T-helper 1 cell (primary cell): ENCODE data around the gene ALCAM.
"Not testable (repeated sequence)": the region's sequence is repeated elsewhere in the genome, so short reads cannot be mapped to it uniquely, and the experiment has no call there.

Experiments
- DNase-seq, 5 donors: peaks; one replicate each; pipeline ENCODE4 v3.0.0-alpha.2; 2012 to 2020

ALCAM gene

GRCh38 chr3:105392598-105392997 lies 25.9 kb downstream of the ALCAM start:
- DNase-seq, result not testable (repeated sequence)

- no peak for DNase-seq
These were observed 27.5 kb downstream of the ALCAM start for GRCh38 chr3:105394177-105394576.

GRCh38 chr3:105397974-105398373 lies 31.3 kb downstream of the ALCAM start:
- no peak for DNase-seq

- no peak for DNase-seq
These were observed 31.7 kb downstream of the ALCAM start for GRCh38 chr3:105398437-105398836.

GRCh38 chr3:105399062-105399461 lies 32.4 kb downstream of the ALCAM start:
- no peak for DNase-seq

GRCh38 chr3:105399611-105400010 lies 32.9 kb downstream of the ALCAM start:
- no peak for DNase-seq

- DNase-seq, result no peak
These were observed 34.5 kb downstream of the ALCAM start for GRCh38 chr3:105401254-105401653.

GRCh38 chr3:105401691-105402149 lies 35.0 kb downstream of the ALCAM start:
- DNase-seq, result no peak

GRCh38 chr3:105402287-105402801 lies 35.6 kb downstream of the ALCAM start:
- DNase-seq, result no peak

- not testable (repeated sequence) for DNase-seq
These were observed 36.3 kb downstream of the ALCAM start for GRCh38 chr3:105403034-105403433.

- DNase-seq, result no peak
These were observed 39.6 kb downstream of the ALCAM start for GRCh38 chr3:105406268-105406667.

GRCh38 chr3:105409364-105409763 lies 42.7 kb downstream of the ALCAM start:
- DNase-seq, result no peak

- DNase-seq, result no peak
These were observed 46.7 kb downstream of the ALCAM start for GRCh38 chr3:105413343-105413887.

GRCh38 chr3:105414841-105415240 lies 48.1 kb downstream of the ALCAM start:
- DNase-seq, result no peak

- no peak for DNase-seq
These were observed 49.2 kb downstream of the ALCAM start for GRCh38 chr3:105415951-105416350.

GRCh38 chr3:105417525-105418289 lies 51.0 kb downstream of the ALCAM start:
- no peak for DNase-seq

GRCh38 chr3:105422645-105423044 lies 55.9 kb downstream of the ALCAM start:
- DNase-seq, result no peak

- DNase-seq, result no peak
These were observed 56.7 kb downstream of the ALCAM start for GRCh38 chr3:105423397-105423796.

- no peak for DNase-seq
These were observed 57.9 kb downstream of the ALCAM start for GRCh38 chr3:105424412-105425152.

- DNase-seq, result no peak
These were observed 58.4 kb downstream of the ALCAM start for GRCh38 chr3:105425153-105425502.

GRCh38 chr3:105427332-105427731 lies 60.6 kb downstream of the ALCAM start:
- DNase-seq, result no peak

- no peak for DNase-seq
These were observed 62.5 kb downstream of the ALCAM start for GRCh38 chr3:105429034-105429762.

- DNase-seq, result no peak
These were observed 63.7 kb downstream of the ALCAM start for GRCh38 chr3:105430455-105430854.
